HG03097 (cell line): ENCODE measurements around the gene ADAMTSL2.

Source experiments
- ATAC-seq: cut with Tn5 transposase; IDR thresholded peaks from one replicate; pipeline ENCODE4 v1.9.1; 2021; ENCODE audit not compliant: unreplicated experiment, low FRiP score

ADAMTSL2 gene

DNA sequence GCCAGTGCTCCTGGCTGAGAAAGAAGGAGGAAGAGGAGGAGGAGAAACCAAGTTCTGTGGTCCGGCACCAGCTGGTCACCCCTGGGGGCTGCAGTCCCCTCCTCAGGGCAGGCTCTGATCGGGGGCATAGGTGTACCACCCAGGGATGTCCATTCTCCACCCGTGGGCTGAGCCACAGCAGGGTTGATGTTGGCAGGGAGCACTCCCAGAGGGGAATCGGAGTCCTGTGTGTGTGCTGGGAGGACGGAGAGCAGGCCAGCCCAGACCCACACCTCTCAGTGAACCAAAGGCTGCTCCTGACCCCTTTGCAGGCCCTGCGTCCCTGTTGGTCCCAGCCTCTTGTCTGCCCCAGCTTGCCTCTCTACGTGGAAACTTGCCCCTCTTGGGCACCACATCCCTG is 4.6 kb upstream of the ADAMTSL2 start:
- no peak for ATAC-seq

- no peak for ATAC-seq
Observed at GRCh38 chr9:133531293-133531692, 3.2 kb upstream of the ADAMTSL2 start.

- ATAC-seq = no peak
Observed at GRCh38 chr9:133532937-133533668, 1.4 kb upstream of the ADAMTSL2 start.

DNA sequence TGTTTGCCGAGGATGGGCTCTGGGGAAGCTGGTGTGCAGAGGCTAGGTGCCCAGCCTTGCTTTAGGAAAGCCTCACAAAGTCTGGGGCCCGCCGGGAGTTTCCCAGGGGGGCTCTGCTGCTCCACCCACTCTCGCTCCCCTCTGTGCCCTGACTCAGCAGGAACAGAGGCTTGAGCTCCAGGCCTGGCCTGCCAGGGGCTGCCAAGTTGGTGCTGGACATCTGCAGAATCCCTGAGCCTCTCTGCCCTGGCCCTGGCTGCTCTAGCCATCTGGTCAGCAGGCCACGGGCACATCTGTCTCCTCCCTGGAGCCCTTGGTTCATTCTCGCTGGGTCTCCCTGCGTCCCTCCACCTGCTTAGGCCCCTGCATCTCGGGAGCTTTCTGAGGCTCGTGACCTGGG is 647 bp upstream of the ADAMTSL2 start:
- ATAC-seq = no peak

DNA sequence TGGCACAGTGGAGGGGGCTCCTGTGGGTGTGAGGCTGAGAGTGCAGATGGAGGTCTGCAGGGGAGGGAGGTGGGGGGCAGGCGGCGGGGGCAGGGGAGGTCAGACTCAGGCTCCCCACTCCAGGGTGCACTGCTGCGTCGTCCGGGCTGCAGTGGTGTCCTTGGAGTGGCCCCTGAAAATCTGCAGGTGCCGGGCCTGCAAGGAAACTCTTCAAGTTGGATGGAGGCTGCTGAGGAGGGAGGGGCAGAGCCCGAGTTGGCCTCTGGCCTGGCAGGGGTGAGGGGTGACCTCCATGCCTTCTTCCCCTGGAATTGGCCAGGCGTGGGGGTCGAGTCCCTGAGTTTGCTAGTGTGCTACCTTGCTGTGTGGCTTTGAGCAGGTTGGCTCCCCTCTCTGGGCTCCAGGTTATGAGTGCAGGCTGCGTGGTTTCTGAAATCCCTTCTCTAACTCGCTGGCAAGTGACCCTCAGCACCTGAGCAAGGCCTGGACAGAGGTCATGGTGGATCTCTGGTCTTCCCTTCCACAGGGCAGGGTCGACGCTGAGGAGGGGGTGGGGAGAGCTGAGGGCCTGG is 888 bp downstream of the ADAMTSL2 start:
- no peak for ATAC-seq

GRCh38 chr9:133536080-133536479 is 1.6 kb downstream of the ADAMTSL2 start:
- no peak for ATAC-seq

GRCh38 chr9:133536536-133536935 is 2.0 kb downstream of the ADAMTSL2 start:
- ATAC-seq = no peak

- ATAC-seq = no peak
Observed at GRCh38 chr9:133537257-133537656, 2.8 kb downstream of the ADAMTSL2 start.

DNA sequence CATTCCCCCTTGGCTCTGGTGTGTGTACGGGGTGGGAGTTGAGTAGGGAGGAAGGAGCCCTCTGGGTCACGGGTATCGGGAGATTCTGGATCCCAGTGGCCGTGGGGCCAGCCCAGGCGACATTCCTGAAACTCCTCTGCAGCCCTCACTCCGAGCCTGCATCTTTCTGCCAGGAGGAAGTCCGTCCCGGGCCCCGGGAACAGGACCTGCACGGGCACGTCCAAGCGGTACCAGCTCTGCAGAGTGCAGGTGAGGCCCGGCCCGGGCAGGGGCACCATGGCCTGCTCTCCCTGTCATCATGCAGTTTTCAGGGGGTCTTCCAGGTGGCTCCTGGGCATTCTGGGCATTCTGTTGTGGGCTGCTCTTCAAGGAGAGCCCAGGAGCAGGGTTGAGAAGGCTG is 3.7 kb downstream of the ADAMTSL2 start:
- ATAC-seq = no peak

GRCh38 chr9:133538851-133539833 is 4.6 kb downstream of the ADAMTSL2 start:
- no peak for ATAC-seq

DNA sequence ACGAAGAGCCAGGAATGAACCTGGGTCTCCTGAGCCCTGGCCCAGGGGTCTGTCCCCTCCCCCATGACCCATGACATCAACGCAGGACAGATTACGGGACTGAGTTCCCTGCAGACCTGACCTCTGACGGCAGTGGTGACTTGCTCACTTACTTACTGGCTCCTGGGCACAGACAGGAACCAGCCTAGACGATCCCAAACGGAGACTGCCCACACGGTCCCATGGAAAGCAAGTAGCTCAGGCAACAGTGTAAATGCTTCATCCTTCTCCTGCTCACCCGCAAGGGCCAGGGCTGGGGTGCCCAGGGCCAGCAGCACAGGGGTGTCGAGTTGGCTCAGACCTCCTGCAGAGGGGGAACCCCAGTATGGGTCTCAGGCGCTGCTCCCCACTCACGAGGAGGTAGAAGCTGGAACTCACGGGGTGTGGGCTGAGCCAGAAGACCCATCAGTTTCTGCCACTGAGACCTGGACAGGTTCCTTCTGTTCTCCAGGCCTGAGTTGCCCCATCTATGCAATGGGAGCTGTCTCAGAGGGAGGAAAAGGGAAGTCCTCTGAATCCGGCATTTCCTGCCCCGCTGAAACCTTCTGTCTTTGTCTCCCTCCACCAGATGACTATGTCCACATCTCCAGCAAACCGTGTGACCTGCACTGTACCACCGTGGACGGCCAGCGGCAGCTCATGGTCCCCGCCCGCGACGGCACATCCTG is 5.6 kb downstream of the ADAMTSL2 start:
- ATAC-seq = no peak

GRCh38 chr9:133540698-133541025 is 6.2 kb downstream of the ADAMTSL2 start:
- no peak for ATAC-seq

- no peak for ATAC-seq
Observed at GRCh38 chr9:133542002-133542401, 7.5 kb downstream of the ADAMTSL2 start.

DNA sequence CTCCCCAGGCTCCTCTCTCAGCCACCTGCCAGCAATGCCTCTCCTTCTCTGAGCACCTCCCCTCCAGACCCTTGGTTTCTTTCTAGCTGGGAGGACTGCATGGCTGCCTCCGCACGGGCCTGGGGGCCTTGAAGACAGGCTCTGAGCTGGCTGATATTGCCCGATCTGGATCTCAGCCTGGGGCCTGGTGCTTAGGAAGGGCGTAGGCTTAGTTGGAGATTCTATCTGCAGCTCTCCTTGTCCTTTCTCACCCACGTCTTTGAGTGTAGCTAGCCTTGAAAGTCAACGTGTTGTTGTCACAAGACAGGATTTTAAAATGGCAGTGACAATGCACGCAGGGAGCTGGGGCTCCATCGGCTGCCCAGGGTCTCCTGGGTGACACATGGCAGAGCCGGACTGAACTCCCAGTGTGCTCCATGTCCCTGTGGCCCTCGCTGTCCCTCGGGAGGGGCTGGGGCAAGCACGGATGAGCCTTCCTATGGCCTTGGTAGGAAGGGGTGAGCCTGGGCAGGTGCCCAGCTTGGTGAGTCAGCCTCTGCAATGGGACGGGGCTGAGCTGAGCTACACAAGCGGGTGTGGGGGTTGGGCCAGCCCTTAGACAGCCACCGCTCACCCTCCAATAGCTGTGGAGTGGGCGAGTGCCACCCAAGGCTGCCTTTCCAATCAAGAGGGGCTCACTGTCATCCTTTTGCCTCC is 9.4 kb downstream of the ADAMTSL2 start:
- no peak for ATAC-seq

DNA sequence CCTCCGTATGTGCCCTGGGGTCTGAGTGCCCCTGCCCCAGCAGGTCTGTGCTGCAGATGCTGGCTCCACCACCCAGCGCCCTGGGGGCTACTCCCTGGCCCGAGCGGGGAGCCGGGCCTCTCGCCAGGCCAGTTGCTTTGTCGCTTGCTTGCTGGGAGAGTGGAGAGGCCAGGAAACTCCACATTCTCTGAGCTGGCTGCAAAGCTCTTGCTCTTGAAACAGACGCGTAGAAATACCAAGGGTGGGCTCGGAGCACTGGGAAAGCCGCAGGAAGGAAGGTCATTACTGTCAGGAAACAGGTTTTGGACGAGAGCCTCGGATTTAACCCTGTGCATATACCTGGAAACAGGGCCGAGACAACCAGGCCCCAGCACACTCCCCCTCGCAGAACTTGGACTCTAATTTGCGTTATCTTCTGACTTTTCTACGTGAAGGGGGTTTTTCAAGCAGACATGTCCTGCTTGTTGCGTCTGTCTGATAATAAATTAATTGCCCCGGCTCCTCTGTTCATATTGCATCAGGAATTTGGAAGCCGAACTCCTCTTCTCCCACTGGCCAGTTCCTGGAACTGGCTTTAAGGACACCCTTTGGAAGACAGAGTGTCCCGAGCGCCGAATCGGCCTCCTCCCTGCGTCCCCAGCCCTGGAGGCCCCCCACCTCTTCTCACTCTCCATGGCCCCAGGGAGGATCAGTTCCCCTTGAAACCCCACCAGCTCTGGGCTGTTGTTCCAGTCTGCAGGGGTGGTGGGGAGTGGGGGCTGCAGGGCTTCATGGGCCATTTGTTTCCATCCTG is 11.2 kb downstream of the ADAMTSL2 start:
- no peak for ATAC-seq

DNA sequence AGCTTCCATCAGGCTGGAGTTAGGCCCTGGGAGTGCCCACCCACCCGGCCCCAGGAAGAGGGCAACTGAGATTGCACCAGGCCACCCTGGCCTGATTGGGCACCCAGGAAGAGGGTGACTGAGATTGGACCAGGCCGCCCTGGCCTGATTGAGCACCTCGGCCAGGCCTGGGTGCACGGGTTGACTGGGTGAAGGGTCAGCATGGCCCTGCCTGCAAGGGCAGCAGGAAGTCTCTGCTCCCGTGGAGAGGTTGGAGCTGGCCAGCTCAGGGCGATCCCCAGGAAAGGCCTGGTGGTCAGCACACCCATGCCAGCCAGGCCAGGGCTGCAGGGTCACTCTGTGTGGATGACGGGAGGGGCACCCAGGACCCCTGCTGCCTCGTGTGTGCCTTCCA is 11.8 kb downstream of the ADAMTSL2 start:
- ATAC-seq = no peak

GRCh38 chr9:133547116-133547515 is 12.6 kb downstream of the ADAMTSL2 start:
- ATAC-seq = no peak

GRCh38 chr9:133551446-133551845 is 16.9 kb downstream of the ADAMTSL2 start:
- ATAC-seq = no peak

DNA sequence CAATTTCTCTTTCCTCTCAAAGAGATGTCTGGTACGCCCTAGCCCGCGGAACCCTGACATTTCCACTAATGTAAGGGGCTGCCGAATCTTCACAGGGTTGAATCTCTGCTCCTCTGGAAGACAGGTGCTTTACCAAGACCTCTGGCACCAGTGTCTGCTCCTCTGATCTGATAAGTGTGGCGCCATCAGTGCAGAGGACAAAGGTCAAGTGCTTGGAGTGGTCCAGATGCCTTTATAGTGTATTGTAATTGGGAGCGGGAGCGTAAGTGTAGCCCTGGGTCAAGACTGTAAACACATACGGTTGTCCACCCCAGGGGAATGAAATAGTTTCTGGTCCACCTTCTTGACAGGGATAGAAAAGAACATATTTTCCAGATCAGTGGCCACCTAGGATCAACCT is 17.7 kb downstream of the ADAMTSL2 start:
- no peak for ATAC-seq

DNA sequence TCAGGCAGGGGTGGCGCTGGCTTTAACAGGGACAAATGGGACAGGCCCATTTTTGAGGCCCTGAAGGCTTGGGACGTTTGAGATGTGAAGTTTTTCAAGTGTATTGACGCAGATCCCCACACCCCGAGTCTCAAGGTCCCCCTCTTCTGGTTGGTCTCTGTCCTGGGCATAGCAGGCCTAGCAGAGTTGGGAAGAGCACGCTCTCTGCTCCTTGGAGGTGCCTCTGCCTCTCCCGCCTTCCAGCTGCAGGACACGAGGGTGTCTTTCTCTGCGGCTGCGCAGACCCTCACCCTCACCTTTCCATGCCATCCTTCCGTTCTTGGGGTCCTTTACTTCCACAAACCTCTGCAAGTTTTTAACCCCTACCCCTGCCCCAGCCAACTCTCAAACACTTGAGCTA is 18.6 kb downstream of the ADAMTSL2 start:
- no peak for ATAC-seq
